Right renal cortex interstitium (tissue), 3 donors: Measurements from ENCODE around the gene NES. TPM values are rescaled to one million over a fixed set of nuclear protein-coding genes. Genes with fewer than 3 reads are reported as not detected.
A peak's percentile ranks its signal among the peaks of the same experiment; 100 is the strongest.

Source experiments
- DNase-seq, 3 donors: peaks; one replicate each; pipeline ENCODE4 v3.0.0-alpha.2; 2013; ENCODE audit warnings: low read depth in 3 of 3, low spot score in 2 of 3
- polyA plus RNA-seq, 3 donors: library from polyadenylated mRNA; unstranded; fragments of 120-200 nt; gene quantifications; one replicate each; pipeline ENCODE4 v1.2.1, GENCODE V29; 2013; ENCODE audit not compliant: insufficient read length in 3 of 3

The NES gene
- 100 to 1,000 TPM; 164 to 179 (median 169) TPM for polyA plus RNA-seq

- no peak for DNase-seq
Measured at GRCh38 chr1:156676820-156677615, at the start of gene NES. Gene NES (minus strand): TSS chr1:156677407. CDS start chr1:156677264, 143 bp downstream.

- no peak for DNase-seq
Measured at GRCh38 chr1:156726549-156727226, 49.5 kb upstream of the NES start.

GRCh38 chr1:156725683-156726280 lies 48.6 kb upstream of the NES start:
- DNase-seq = peak; percentile 79 to 87 (median 82)

GRCh38 chr1:156721535-156721934 lies 44.3 kb upstream of the NES start:
- no peak for DNase-seq

- DNase-seq = no peak
Measured at GRCh38 chr1:156721131-156721530, 43.9 kb upstream of the NES start.

- no peak for DNase-seq
Measured at GRCh38 chr1:156717351-156717750, 40.1 kb upstream of the NES start.

GRCh38 chr1:156714830-156715229 lies 37.6 kb upstream of the NES start:
- DNase-seq = no peak

- no peak for DNase-seq
Measured at GRCh38 chr1:156712626-156713025, 35.4 kb upstream of the NES start.

- no peak for DNase-seq
Measured at GRCh38 chr1:156711011-156711817, 34.0 kb upstream of the NES start.

GRCh38 chr1:156709757-156710489 lies 32.7 kb upstream of the NES start:
- DNase-seq = no peak

- no peak for DNase-seq
Measured at GRCh38 chr1:156709031-156709430, 31.8 kb upstream of the NES start.

- no peak for DNase-seq
Measured at GRCh38 chr1:156708218-156708661, 31.0 kb upstream of the NES start.

- no peak for DNase-seq
Measured at GRCh38 chr1:156707417-156708217, 30.4 kb upstream of the NES start.

- no peak for DNase-seq
Measured at GRCh38 chr1:156706657-156707416, 29.6 kb upstream of the NES start.

GRCh38 chr1:156705918-156706656 lies 28.9 kb upstream of the NES start:
- DNase-seq = peak in 1 of 3 donors; percentile 58

GRCh38 chr1:156705321-156705917 lies 28.2 kb upstream of the NES start, which contains the start of gene CRABP2:
Gene CRABP2 (minus strand): TSS chr1:156705583. CDS start chr1:156705446, 137 bp downstream.
- DNase-seq = no peak

- no peak for DNase-seq
Measured at GRCh38 chr1:156704930-156705320, 27.7 kb upstream of the NES start.
